H1 (cell line): ENCODE data around the gene SND1. TPM values are rescaled to one million over a fixed set of nuclear protein-coding genes. Genes with fewer than 3 reads are reported as not detected.

Experiments used
- CTCF ChIA-PET: fragments of 300-600 bp; sonication (Branson Sonifier 250); formaldehyde crosslinking; loops from one replicate; lab custom pipeline; 2021; ENCODE audit not compliant: partially characterized antibody; lab: Charles Lee
- POLR2A ChIA-PET: fragments of 300-600 bp; sonication (Branson Sonifier 250); formaldehyde crosslinking; loops from one replicate; lab custom pipeline; 2021; ENCODE audit warnings: inconsistent platforms; ENCODE audit not compliant: partially characterized antibody; lab: Charles Lee
- DNase-seq, 2 experiments: peaks; one replicate each; pipeline versions ENCODE4 v3.0.0 to v3.0.0-alpha.2; 2010 to 2022; ENCODE audit warnings: low spot score in 2 of 2, low read depth in 1 of 2, mixed read lengths in 1 of 2
- FAIRE-seq: peaks from 2 replicates; lab custom pipeline; 2011; peaks lifted over from hg19 to GRCh38; lab: Jason Lieb, UNC
- H2AFZ ChIP-seq: 2 replicates; pipeline ENCODE4 v1.8.1; 2012; ENCODE audit warnings: low read length, inconsistent platforms
- H2AK5ac ChIP-seq: 2 replicates; pipeline ENCODE4 v1.6.1; 2013; ENCODE audit warnings: low read depth, low read length
- H2BK120ac ChIP-seq: replicated peaks from 2 replicates; pipeline ENCODE3; 2013; ENCODE audit warnings: low read depth, low read length, inconsistent platforms
- H2BK12ac ChIP-seq: 2 replicates; pipeline ENCODE4 v1.6.1; 2013; ENCODE audit warnings: low read depth, low read length
- H2BK15ac ChIP-seq: 2 replicates; pipeline ENCODE4 v1.6.1; 2013; ENCODE audit warnings: low read length
- H2BK20ac ChIP-seq: 2 replicates; pipeline ENCODE4 v1.6.1; 2013; ENCODE audit warnings: low read length
- H2BK5ac ChIP-seq: 2 replicates; pipeline ENCODE4 v1.6.1; 2013; ENCODE audit warnings: low read depth, low read length
- H3K14ac ChIP-seq: 2 replicates; pipeline ENCODE4 v1.6.1; 2013; ENCODE audit warnings: inconsistent platforms; ENCODE audit not compliant: insufficient read length
- H3K18ac ChIP-seq: 2 replicates; pipeline ENCODE4 v1.6.1; 2013; ENCODE audit warnings: low read length; ENCODE audit errors: extremely low read depth
- H3K23ac ChIP-seq: 2 replicates; pipeline ENCODE4 v1.6.1; 2013; ENCODE audit warnings: inconsistent platforms; ENCODE audit not compliant: insufficient read length
- H3K23me2 ChIP-seq: 2 replicates; pipeline ENCODE4 v1.6.1; 2013; ENCODE audit warnings: low read depth, low read length
- H3K27ac ChIP-seq: 2 replicates; pipeline ENCODE4 v1.6.1; 2011; ENCODE audit warnings: low read depth, low read length, inconsistent platforms
- H3K27me3 ChIP-seq, 4 experiments: replicated peaks in 1 of 4; 1 replicate in 1 of 4; 2 replicates in 3 of 4; pipeline versions ENCODE4 v1.6.1 to v1.8.1; 2011 to 2013; ENCODE audit warnings: low read length in 3 of 4, mild to moderate bottlenecking in 3 of 4, inconsistent platforms in 2 of 4, mixed read lengths in 2 of 4, moderate library complexity in 1 of 4; ENCODE audit not compliant: control insufficient read depth in 3 of 4, insufficient read depth in 3 of 4; ENCODE audit errors: extremely low read depth in 1 of 4
- H3K36me3 ChIP-seq, 4 experiments: 2 replicates each; pipeline versions ENCODE4 v1.6.1 to v1.8.1; 2011 to 2013; ENCODE audit warnings: mild to moderate bottlenecking in 4 of 4, low read length in 3 of 4, moderate library complexity in 2 of 4, control low read depth in 1 of 4, inconsistent platforms in 1 of 4; ENCODE audit not compliant: insufficient read depth in 4 of 4, control insufficient read depth in 2 of 4
- H3K4ac ChIP-seq: replicated peaks from 2 replicates; pipeline ENCODE3; 2013; ENCODE audit warnings: low read length, low read depth, mixed read lengths, inconsistent platforms; ENCODE audit not compliant: insufficient read length
- H3K4me1 ChIP-seq, 4 experiments: replicated peaks in 1 of 4; 1 replicate in 1 of 4; 2 replicates in 3 of 4; pipeline versions ENCODE4 v1.6.1 to v1.8.1; 2011 to 2013; ENCODE audit warnings: low read length in 3 of 4, inconsistent platforms in 2 of 4, mixed read lengths in 1 of 4; ENCODE audit not compliant: insufficient read depth in 4 of 4, control insufficient read depth in 3 of 4
- H3K4me2 ChIP-seq, 2 experiments: 2 replicates each; pipeline versions ENCODE4 v1.6.1 to v1.8.1; 2011 to 2013; ENCODE audit warnings: low read depth in 2 of 2, low read length in 2 of 2, control low read depth in 1 of 2, inconsistent platforms in 1 of 2, mild to moderate bottlenecking in 1 of 2; ENCODE audit not compliant: insufficient read depth in 1 of 2
- H3K4me3 ChIP-seq, 4 experiments: fragments of 200-600, 300-600 bp in 1 of 4; sonication (generic), shearing (Covaris generic), sonication (Bioruptor Twin) in 1 of 4; 2 replicates each; pipeline versions ENCODE4 v1.5.1 to v1.8.1; 2011 to 2016; ENCODE audit warnings: low read length in 4 of 4, low read depth in 3 of 4, control low read depth in 2 of 4, inconsistent platforms in 2 of 4, mild to moderate bottlenecking in 2 of 4, mixed read lengths in 1 of 4, moderate library complexity in 1 of 4; ENCODE audit not compliant: insufficient read depth in 2 of 4; ENCODE audit errors: extremely low read depth in 1 of 4
- H3K56ac ChIP-seq: replicated peaks from 2 replicates; pipeline ENCODE3; 2013; ENCODE audit warnings: low read depth, mild to moderate bottlenecking, mixed read lengths, low read length, inconsistent platforms; ENCODE audit not compliant: insufficient read length
- H3K79me1 ChIP-seq: 2 replicates; pipeline ENCODE4 v1.6.1; 2013; ENCODE audit warnings: low read depth, low read length, control low read depth
- H3K79me2 ChIP-seq, 2 experiments: 2 replicates each; pipeline versions ENCODE4 v1.6.1 to v1.8.1; 2012 to 2013; ENCODE audit warnings: low read length in 2 of 2, mild to moderate bottlenecking in 2 of 2, inconsistent platforms in 1 of 2; ENCODE audit not compliant: insufficient read depth in 2 of 2, control insufficient read depth in 1 of 2
- H3K9ac ChIP-seq, 4 experiments: replicated peaks in 1 of 4; 1 replicate in 1 of 4; 2 replicates in 3 of 4; pipeline versions ENCODE4 v1.6.1 to v1.8.1; 2011 to 2013; ENCODE audit warnings: low read depth in 3 of 4, low read length in 3 of 4, control low read depth in 2 of 4, mild to moderate bottlenecking in 2 of 4, moderate library complexity in 2 of 4, inconsistent platforms in 1 of 4; ENCODE audit errors: extremely low read depth in 1 of 4
- H3K9me3 ChIP-seq, 2 experiments: 2 replicates each; pipeline versions ENCODE4 v1.6.1 to v1.8.1; 2012 to 2013; ENCODE audit warnings: mild to moderate bottlenecking in 2 of 2, moderate library complexity in 2 of 2, control low read depth in 1 of 2, inconsistent platforms in 1 of 2, low read depth in 1 of 2, low read length in 1 of 2, mixed read lengths in 1 of 2; ENCODE audit not compliant: insufficient read depth in 2 of 2
- H4K20me1 ChIP-seq, 2 experiments: replicated peaks in 1 of 2; 2 replicates each; pipeline versions ENCODE3 to v1.8.1; 2011 to 2013; ENCODE audit warnings: inconsistent platforms in 2 of 2, low read length in 2 of 2, mild to moderate bottlenecking in 1 of 2; ENCODE audit not compliant: insufficient read depth in 2 of 2, control insufficient read depth in 1 of 2
- H4K5ac ChIP-seq: 2 replicates; pipeline ENCODE4 v1.6.1; 2013; ENCODE audit warnings: low read length, low read depth, mixed read lengths, inconsistent platforms; ENCODE audit not compliant: insufficient read length
- H4K8ac ChIP-seq: 2 replicates; pipeline ENCODE4 v1.8.0; 2013; ENCODE audit warnings: mild to moderate bottlenecking, moderate library complexity, low read length, inconsistent platforms; ENCODE audit not compliant: insufficient read depth; ENCODE audit errors: extremely low read depth
- H4K91ac ChIP-seq: replicated peaks from 2 replicates; pipeline ENCODE3; 2013; ENCODE audit warnings: low read length, mixed read lengths, inconsistent platforms; ENCODE audit not compliant: insufficient read length
- BCL11A ChIP-seq, 2 experiments: IDR thresholded peaks; one replicate each; pipeline ENCODE4 v1.6.1; 2011; ENCODE audit warnings: low read depth in 2 of 2, low read length in 2 of 2, mild to moderate bottlenecking in 2 of 2
- CTBP2 ChIP-seq: IDR thresholded peaks from 2 replicates; pipeline ENCODE4 v1.7.0; 2011; ENCODE audit warnings: borderline replicate concordance, mild to moderate bottlenecking, moderate library complexity, mixed read lengths, low read length; ENCODE audit not compliant: insufficient read depth, insufficient read length
- EZH2 ChIP-seq: fragments of 200-600 bp; sonication (generic); IDR thresholded peaks from 2 replicates; pipeline ENCODE4 v1.7.1; 2012; ENCODE audit warnings: low read depth, mild to moderate bottlenecking, moderate library complexity, low read length, inconsistent platforms; ENCODE audit not compliant: severe bottlenecking
- FOSL1 ChIP-seq: IDR thresholded peaks from 2 replicates; pipeline ENCODE4 v1.6.1; 2011; ENCODE audit warnings: mild to moderate bottlenecking, low read depth, low read length, moderate library complexity; ENCODE audit not compliant: insufficient read depth
- JUN ChIP-seq: IDR thresholded peaks from 2 replicates; pipeline ENCODE4 v1.6.1; 2011; ENCODE audit warnings: low read depth, mild to moderate bottlenecking, improper control_type of control experiment, low read length
- MAFK ChIP-seq: IDR thresholded peaks from 2 replicates; pipeline ENCODE4 v1.6.1; 2012; ENCODE audit warnings: low read depth, mild to moderate bottlenecking, improper control_type of control experiment, low read length
- PHF8 ChIP-seq: fragments of 200-600 bp; sonication (generic); conservative IDR thresholded peaks from 2 replicates; pipeline ENCODE4 v1.7.1; 2012; ENCODE audit warnings: low read depth, mild to moderate bottlenecking, inconsistent platforms, low read length, moderate library complexity
- POLR2A ChIP-seq, 2 experiments: IDR thresholded peaks; 1 replicate in 1 of 2; 2 replicates in 1 of 2; pipeline ENCODE4 v1.6.1; 2011; ENCODE audit warnings: low read depth in 2 of 2, low read length in 2 of 2, mild to moderate bottlenecking in 2 of 2; ENCODE audit errors: control extremely low read depth in 1 of 2
- POU5F1 ChIP-seq: IDR thresholded peaks from 2 replicates; pipeline ENCODE4 v1.6.1; 2011; ENCODE audit warnings: low read depth, mild to moderate bottlenecking, low read length, moderate library complexity
- SIX5 ChIP-seq: IDR thresholded peaks from 2 replicates; pipeline ENCODE4 v1.6.1; 2011; ENCODE audit warnings: mild to moderate bottlenecking, low read depth, low read length
- USF2 ChIP-seq: IDR thresholded peaks from 2 replicates; pipeline ENCODE4 v1.6.1; 2011; ENCODE audit warnings: low read length, improper control_type of control experiment
- WGBS, 2 experiments: shearing (Covaris generic) in 1 of 2; methylation state at CpG; one replicate each; pipeline versions ENCODE4 v1.1.6 to v1.1.7; 2013 to 2015; ENCODE audit warnings: low lambda C conversion rate in 2 of 2, mixed read lengths in 2 of 2, inconsistent platforms in 1 of 2, low coverage in 1 of 2, missing lambda C conversion rate in 1 of 2; ENCODE audit not compliant: insufficient replicate concordance in 2 of 2, insufficient coverage in 1 of 2, insufficient read length in 1 of 2; ENCODE audit errors: extremely low coverage in 1 of 2, missing lambda C conversion rate in 1 of 2; 5-methylcytosine and 5-hydroxymethylcytosine counted together
- polyA plus RNA-seq, 7 experiments: library from polyadenylated mRNA; depleted of rRNA in 3 of 7; stranded (reverse) in 5 of 7; unstranded in 2 of 7; fragments of >200 nt in 5 of 7; fragments of 200-250 nt in 2 of 7; gene quantifications; 1 replicate in 5 of 7; 2 replicates in 1 of 7; 4 replicates in 1 of 7; pipeline versions ENCODE4 v1.2.1 to v1.2.3, GENCODE V29; 2011 to 2013; ENCODE audit warnings: missing spikeins in 2 of 7, mixed read lengths in 2 of 7
- total RNA-seq: library from RNA; stranded (reverse); fragmentation: NEBNext Ultra II Directional; extraction: Animal tissue kit (Norgen Biotek cat#: 25700); gene quantifications from 2 replicates; pipeline ENCODE4 v1.2.1, GENCODE V29; 2021

The SND1 gene
- total and polyA plus RNA-seq, 2 of the 8 experiments (the other 6 are each of a cell fraction or from before 2014, with no cell fraction given): 122 to 290 TPM

- Histone ChIP-seq H3K36me3 (peaks cover 0 to 16% (median 4%) of the 10 kb centered on the region in 4 experiments; a peak in 4 of 8 replicates), H3K18ac (no peak overlapping the region), H2BK5ac (no peak overlapping the region), H3K4me3 (no peak overlapping the region), H3K79me1 (peaks cover 3% of the 10 kb centered on the region; the same call in 1 of the 2 replicates), H3K23me2 (no peaks in the 10 kb centered on the region), H3K9ac (no peak overlapping the region), H3K23ac (no peak overlapping the region), H2AFZ (no peak overlapping the region), H2BK120ac (no peak overlapping the region), H2BK12ac (no peak overlapping the region), H2AK5ac (no peak overlapping the region), H3K4me1 (peaks cover 0 to 15% (median 5%) of the 10 kb centered on the region in 4 experiments; a peak in 3 of 7 replicates), H4K91ac (no peak overlapping the region), H3K27me3 (no peaks in the 10 kb centered on the region), H3K27ac (no peak overlapping the region), H3K56ac (no peak overlapping the region), H4K20me1 (peaks cover 2 to 3% of the 10 kb centered on the region in 2 experiments), H3K4me2 (no peak overlapping the region), H4K5ac (no peak overlapping the region), H3K4ac (no peak overlapping the region), H3K14ac (no peak overlapping the region), H4K8ac (no peak overlapping the region), H3K9me3 (no peaks in the 10 kb centered on the region), H2BK20ac (no peak overlapping the region), H3K79me2 (peaks cover 0 to 11% of the 10 kb centered on the region in 2 experiments; a peak in 2 of 4 replicates), H2BK15ac (no peak overlapping the region)
- no peak for FAIRE-seq
- ChIA-PET CTCF (interaction anchor here (0.7 to 2.5 kb wide), 3 partner anchors 11 to 93 kb away, joined by 3 to 8 read pairs (median 5); no protein-coding TSS in a partner anchor), POLR2A (no interaction called here)
- TF ChIP-seq CTBP2 (no peak), USF2 (no peak), JUN (no peak), EZH2 (no peak), POLR2A (IDR thresholded peaks at IDR 0.05; ENCODE audit: control extremely low read depth in 1 of 2, low read depth in 2 of 2, low read length in 2 of 2) (no peak), POU5F1 (no peak), BCL11A (IDR thresholded peaks at IDR 0.05; ENCODE audit: low read depth in 2 of 2, low read length in 2 of 2) (no peak), SIX5 (no peak), FOSL1 (no peak), MAFK (no peak), PHF8 (no peak)
- no peak for DNase-seq
- WGBS, 2 experiments: 90% methylated on average over 3 of the region's 3 CpGs; no CpG with 5 or more reads in 1 of the 2 experiments
These were observed 233.3 kb downstream of the SND1 start for GRCh38 chr7:127885222-127885772.
